SK-N-SH (cell line): ENCODE data around the gene ATRN.

ENCODE experiments used
- ELF1 ChIP-seq: IDR thresholded peaks from 2 replicates; pipeline ENCODE4 v1.4.0; 2012
- EP300 ChIP-seq, 2 experiments: IDR thresholded peaks; 2 replicates each; pipeline versions ENCODE4 v1.4.0 to v1.6.1; 2012; ENCODE audit warnings: borderline replicate concordance in 1 of 2, low read depth in 1 of 2, low read length in 1 of 2
- MXI1 ChIP-seq: IDR thresholded peaks from 2 replicates; pipeline ENCODE4 v1.6.1; 2012; ENCODE audit warnings: mild to moderate bottlenecking, low read depth, low read length, improper control_type of control experiment
- RAD21 ChIP-seq: IDR thresholded peaks from 2 replicates; pipeline ENCODE4 v1.6.1; 2012; ENCODE audit warnings: mild to moderate bottlenecking, low read length
- YY1 ChIP-seq: IDR thresholded peaks from 2 replicates; pipeline ENCODE4 v1.4.0; 2012; ENCODE audit warnings: low read depth, mild to moderate bottlenecking
- TF ChIP-seq, protein P1 (sequence below): fragments of 200-600 bp; sonication (generic); IDR thresholded peaks from 2 replicates; pipeline ENCODE4 v1.6.1; 2017; ENCODE audit warnings: antibody characterized with exemption, mild to moderate bottlenecking, moderate library complexity
- TF ChIP-seq, protein P2 (sequence below): IDR thresholded peaks from 2 replicates; pipeline ENCODE4 v1.4.0; 2012; ENCODE audit warnings: low read depth

DNA sequence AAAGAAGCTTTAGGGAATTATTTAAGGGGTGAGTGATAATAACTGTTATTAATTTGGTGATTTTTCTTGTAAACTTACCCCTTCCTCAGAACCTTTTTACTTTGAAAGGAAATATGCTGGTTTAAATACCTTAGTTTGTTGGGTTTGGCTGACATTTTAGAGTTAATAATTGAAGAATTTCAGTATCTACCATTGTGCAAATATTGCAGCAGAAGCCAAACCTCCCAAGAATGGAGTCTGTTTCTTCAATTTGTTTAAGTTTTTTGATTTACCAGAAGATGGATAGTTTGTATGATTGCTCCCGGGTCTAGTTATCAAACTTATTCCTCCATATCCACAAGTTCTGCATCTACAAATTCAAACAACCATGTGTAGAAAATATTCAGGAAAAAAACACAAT lies 77.1 kb downstream of the ATRN start:
- TF ChIP-seq, protein P1, sequence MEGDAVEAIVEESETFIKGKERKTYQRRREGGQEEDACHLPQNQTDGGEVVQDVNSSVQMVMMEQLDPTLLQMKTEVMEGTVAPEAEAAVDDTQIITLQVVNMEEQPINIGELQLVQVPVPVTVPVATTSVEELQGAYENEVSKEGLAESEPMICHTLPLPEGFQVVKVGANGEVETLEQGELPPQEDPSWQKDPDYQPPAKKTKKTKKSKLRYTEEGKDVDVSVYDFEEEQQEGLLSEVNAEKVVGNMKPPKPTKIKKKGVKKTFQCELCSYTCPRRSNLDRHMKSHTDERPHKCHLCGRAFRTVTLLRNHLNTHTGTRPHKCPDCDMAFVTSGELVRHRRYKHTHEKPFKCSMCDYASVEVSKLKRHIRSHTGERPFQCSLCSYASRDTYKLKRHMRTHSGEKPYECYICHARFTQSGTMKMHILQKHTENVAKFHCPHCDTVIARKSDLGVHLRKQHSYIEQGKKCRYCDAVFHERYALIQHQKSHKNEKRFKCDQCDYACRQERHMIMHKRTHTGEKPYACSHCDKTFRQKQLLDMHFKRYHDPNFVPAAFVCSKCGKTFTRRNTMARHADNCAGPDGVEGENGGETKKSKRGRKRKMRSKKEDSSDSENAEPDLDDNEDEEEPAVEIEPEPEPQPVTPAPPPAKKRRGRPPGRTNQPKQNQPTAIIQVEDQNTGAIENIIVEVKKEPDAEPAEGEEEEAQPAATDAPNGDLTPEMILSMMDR: no peak
- TF ChIP-seq YY1 (no peak), MXI1 (no peak), EP300 (IDR thresholded peaks at IDR 0.05; ENCODE audit: borderline replicate concordance in 1 of 2, low read depth in 1 of 2, low read length in 1 of 2) (no peak), RAD21 (no peak), ELF1 (no peak)
- TF ChIP-seq, protein P2, sequence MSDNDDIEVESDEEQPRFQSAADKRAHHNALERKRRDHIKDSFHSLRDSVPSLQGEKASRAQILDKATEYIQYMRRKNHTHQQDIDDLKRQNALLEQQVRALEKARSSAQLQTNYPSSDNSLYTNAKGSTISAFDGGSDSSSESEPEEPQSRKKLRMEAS: no peak
